GM19455 (cell line): ENCODE results near the gene LRRC9.
"Not testable (repeated sequence)": the region's sequence is repeated elsewhere in the genome, so short reads cannot be mapped to it uniquely, and the experiment has no call there.

Experiments used
- ATAC-seq: cut with Tn5 transposase; IDR thresholded peaks from one replicate; pipeline ENCODE4 v1.9.1; 2021; ENCODE audit not compliant: unreplicated experiment

LRRC9 gene

DNA sequence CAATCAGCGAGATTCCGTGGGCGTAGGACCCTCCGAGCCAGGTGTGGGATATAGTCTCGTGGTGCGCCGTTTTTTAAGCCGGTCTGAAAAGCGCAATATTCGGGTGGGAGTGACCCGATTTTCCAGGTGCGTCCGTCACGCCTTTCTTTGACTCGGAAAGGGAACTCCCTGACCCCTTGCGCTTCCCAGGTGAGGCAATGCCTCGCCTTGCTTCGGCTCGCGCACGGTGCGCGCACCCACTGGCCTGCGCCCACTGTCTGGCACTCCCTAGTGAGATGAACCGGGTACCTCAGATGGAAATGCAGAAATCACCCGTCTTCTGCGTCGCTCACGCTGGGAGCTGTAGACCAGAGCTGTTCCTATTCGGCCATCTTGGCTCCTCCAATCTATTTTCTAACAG is 32.2 kb downstream of the LRRC9 start:
- ATAC-seq: not testable (repeated sequence)

DNA sequence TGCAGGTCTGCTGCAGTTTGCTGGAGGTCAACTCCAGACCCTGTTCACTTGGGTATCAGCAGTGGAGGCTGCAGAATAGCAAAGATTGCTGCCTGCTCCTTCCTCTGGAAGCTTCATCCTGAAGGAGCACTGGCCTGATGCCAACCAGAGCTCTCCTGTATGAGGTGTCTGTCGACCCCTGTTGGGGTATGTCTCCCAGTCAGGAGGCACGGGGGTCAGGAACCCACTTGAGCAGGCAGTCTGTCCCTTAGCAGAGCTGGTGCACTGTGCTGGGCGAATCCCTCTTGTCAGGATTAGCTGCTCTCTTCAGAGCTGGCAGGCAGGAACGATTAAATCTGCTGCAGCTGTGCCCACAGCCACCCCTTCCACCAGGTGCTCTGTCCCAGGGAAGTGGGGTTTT is 37.9 kb downstream of the LRRC9 start:
- not testable (repeated sequence) for ATAC-seq

DNA sequence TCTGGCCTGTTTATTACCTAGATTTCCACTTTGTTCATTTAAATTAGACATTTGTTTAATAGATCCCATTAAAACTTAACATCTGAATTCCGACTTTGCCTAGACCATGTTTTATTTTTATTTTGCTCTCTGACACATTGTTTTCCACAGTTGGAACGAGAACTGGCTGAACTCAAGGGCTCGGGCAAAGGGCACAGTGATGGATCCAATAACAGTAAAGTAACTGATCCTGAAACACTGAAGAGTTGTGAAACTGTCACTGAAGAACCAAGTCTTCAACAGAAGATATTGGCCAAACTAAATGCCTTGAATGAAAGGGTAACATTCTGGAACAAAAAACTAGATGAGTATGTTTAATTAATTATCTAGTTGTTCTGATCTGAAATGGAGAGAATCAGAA is 39.7 kb downstream of the LRRC9 start:
- ATAC-seq: no peak

DNA sequence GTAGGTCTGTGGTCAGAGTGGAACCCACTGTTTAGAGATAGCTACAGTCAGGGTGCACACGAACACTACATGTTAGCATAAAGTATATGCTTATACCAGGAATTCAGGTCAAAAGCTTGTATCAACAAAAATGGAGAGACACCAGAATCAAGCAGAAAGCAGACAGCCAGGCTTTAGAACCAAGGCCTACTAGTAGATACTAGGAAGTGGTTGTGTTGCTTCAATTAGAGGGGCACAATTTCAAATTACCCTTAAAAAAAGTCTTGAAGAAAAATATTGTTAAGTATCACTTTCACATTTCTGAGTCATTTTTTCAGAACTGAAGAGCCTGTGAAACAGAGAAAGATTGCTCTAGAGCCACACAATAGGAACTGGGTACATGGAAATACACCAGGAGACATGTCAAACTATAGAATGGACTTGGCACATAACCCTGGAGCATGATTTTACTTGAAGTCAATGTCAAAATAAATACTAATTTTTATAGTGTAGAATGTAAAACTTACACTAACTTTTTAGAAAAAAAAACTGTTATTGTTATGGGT is 41.6 kb downstream of the LRRC9 start:
- ATAC-seq: no peak

DNA sequence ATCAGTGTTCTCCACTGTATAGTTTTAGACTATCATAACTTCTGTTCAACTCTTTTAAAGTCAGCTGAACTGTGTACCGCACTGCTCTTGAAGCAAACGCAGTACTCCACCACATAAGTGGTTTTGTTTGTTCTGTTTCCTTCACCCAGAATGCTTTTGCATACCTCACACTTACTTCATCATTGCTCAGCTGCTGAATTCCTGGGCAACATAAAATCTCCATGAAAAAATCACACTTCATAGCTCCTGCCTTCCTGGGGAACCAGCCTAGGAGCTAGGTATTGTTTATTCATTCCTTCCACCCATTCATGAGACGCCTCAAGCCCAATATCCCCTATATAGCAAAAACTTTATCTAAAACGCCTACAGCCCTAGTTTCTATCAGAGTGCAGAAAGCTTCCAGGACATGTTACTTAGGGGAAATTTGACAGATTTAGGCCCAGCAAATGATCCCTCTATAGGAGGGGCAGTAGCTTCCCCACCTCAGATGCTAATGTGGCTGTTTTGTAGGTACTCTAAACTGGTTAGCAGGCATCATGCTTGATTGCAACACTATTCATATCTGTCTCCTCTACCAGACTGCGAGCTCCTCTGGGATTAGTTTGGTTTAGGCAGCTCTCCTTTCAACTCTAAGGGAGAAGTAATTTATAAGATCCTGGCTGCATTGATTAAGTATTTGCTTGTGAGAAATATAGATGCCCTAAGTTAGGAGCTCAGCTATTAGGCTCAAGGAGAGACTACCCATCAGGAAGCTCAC is 44.5 kb downstream of the LRRC9 start:
- ATAC-seq: peak; percentile 30

DNA sequence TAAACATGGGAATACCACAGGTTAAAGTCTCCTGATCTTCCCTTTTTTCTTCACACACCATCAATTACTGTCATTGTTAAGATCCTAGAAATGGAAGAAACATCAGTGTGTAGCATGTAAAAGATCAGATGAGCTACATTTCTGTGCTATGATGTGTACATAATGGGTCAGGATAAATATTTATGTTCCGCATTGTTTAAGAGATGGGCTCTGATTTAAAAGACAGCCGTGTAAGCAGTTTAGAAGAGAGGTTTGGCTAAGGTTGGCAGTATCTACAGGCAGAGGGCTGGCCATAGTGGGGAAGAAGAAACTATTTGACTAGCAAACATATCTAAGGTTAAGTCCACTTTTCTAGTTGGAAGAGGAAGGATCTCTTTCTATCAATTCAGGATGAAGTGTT is 49.4 kb downstream of the LRRC9 start:
- ATAC-seq: no peak

DNA sequence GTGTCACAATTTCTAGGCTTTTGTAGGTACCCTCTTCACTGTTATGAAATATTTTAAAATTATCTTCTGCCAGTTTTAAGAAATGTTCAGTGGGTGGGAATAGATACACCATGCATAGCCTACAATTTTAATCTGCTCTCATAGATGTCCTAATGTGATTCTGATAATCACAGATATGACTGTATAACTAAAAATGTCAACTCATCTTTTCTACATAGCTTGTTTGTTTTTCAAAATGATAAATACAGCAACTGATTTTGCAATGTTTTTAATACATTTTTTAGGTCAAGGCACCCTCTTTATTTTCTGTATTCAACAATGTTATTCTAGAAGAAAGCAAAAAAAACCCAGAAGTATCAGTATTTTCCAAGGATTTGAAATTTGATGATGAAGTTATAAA is 61.6 kb downstream of the LRRC9 start:
- ATAC-seq: no peak

DNA sequence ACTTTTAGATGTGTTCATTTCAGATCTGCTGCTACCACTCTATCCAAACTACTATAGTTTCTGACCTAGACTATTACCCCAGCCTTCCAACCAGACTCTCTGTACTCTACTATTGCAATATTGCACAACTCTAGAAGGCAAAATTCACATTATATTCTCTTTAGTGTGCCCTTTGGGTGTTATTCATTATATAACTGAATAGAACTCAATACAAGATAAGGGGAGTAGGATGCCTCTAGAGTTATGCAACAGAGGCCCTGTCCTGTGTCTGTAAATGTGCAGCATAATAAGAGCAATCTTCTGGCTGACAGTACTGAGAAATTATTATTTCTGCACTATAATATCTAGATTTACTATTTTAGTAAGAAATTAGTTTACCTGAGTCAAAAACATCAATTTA is 63.1 kb downstream of the LRRC9 start:
- no peak for ATAC-seq

DNA sequence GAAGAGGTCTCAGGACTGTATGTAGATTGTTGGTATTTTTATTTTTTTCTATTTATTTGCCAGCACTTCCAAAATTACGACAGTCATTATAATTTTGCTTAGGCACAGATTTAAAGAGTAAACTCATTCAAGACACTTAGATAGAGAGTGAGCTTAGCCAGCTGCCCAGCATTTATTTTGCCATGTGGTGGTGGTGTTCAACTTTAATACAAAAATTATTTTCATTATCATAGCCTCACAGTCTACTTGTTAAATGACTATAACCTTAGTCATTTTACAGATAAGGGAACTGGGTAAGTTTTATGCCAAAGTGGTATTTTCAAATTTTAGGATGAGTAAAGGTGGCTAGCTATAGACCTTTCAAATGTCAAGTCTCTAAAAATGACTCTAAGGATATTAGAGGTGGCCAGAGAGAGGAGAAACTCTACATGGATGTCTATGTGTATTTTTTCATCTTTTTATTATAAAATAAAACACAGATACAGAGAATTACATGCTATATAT is 66.7 kb downstream of the LRRC9 start:
- no peak for ATAC-seq

DNA sequence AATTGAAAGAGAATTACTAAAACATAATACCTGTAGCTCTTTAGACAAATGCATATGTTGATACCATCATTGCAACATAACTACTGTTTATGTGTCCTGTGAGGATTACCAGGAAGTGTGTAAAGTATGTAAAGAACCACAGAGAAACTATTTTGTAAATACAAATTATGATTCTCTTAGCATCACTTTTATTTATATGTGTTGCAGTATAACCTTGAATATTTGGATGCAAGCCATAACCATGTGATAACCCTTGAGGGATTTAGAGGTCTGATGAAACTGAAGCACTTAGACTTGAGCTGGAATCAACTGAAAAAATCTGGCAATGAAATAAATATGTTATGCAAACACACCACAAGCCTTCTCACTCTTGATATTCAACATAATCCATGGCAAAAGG is 77.5 kb downstream of the LRRC9 start:
- no peak for ATAC-seq

DNA sequence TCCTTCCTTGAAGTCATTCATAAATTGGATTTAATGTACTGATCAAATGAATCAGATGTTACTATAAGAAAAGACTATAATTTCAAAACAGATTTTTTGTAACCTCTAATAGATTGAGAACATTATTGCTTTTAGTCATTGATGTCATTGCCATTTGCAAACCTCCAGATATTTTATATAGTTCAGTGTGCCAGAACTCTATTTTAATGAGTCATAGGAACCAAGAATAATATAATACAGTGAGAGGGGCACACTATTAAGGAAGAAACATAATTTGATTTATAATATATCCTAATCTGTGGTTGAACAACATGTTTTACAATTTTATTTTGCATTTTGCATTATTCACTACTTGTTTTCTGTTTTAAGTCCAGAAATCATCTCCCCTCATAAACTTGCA is 78.0 kb downstream of the LRRC9 start:
- no peak for ATAC-seq

DNA sequence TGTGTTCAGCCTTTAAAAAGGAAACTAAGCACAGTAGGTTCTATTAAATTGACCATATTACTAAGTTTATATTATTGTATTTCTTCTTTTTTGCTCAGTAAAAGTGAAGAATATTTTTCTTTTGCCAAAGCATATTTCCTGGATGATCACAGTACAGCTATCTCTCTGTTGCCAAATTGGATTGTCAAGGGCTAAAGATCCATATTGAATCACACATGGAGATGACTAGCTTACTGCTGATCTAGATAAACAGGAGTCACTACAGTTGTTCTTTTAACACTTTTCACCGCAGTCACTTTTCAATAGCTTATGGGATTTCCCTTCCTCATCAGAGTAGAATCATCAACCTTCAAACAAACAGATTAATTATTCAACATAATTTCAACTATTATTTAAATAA is 78.6 kb downstream of the LRRC9 start:
- ATAC-seq: no peak

DNA sequence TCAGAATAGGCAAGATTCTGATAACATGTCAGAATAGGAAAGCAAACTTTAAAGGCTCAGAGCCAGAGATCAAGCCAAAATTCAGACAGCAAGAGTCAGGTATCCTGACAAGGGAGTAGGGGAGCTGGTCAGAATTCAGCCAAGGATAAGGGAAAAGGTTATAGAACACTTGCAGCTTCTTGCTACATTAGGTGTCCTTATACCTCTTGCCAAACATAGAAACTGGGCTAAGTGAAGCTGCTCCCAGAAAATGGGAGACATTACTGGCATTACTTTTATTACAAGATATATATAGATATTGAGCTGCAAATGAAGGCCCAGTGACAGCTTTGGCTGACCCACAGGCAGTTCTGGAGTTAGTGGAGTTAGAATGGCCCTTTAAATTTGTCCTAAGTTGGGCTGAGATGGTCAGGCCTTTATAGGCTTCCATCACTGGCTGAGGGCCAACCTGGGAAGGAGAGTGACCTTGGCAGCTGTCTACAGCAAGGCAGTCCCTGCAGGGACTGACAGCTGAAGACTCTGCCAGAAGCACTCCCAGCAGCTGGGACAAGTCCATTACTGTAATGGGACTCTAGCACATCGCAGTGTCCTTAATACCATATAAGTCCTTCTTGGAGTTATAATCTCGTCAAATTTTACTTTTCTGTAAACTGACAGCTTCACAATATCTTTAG is 83.0 kb downstream of the LRRC9 start:
- ATAC-seq: no peak

DNA sequence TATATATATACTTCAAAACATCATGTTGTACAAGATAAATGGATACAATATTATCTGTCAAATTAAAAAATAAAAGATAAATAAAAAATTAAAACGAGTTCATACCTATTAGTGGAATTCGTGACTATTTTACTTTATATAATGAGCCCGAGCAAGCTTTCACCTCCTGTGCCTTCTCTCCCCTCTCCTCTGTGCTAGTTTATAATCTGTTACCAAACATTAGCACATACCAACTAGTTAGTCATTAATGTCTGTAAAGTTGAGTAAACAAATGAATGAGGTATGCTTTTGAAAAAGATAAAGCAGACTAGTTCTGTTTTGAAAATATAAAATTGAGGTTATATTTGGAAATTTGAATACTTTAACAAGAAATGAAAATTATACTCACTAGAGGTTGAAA is 84.0 kb downstream of the LRRC9 start:
- ATAC-seq: no peak

DNA sequence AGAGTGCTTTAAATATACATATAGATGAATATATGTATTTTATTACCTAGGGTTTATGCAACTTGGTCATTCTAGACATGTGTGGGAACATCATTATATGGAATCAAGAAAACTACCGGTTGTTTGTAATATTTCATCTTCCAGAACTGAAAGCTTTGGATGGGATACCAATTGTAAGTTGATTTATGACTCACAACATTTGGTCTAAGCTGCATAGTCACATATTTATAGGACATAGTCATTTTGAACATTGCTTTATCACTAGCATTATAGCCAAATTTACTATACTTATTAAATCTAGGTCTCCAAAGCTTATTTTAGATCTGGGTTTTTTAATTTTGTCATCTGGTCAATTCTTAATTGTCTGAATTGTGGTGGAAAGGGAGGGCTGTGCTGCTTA is 88.1 kb downstream of the LRRC9 start:
- no peak for ATAC-seq

DNA sequence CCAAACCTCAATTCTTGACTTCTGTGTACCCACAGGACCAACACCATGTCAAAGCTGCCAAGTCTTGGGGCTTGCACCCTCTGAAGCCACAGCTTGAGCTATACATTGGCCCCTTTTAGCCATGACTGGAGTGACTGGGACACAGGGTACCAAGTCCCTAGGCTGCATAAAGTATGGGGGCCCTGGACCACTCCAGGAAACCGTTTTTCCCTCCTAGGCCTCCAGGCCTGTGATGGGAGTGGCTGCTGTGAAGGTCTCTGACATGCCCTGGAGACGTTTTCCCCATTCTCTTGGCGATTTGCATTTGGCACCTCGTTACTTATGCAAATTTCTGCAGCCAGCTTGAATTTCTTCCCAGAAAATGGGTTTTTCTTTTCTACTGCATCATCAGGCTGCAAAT is 90.3 kb downstream of the LRRC9 start:
- not testable (repeated sequence) for ATAC-seq

DNA sequence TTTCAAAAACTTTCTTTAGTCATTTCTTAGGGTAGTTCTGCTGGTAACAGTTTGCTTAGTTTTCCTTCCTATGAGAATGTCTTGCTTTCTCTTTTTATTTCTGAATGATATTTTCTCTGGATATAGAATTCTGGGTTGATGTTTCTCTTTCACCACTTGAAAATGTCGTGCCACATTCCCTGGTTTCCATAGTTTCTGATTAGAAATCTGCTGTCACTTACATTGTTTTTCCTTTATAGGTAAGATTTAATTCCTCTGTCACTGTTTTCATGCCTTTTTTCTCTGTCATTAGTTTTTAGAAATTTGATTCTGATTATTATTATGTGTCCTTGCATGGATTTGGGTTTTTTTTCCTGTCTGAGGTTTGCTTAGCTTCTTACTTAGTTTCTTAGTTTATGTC is 94.5 kb downstream of the LRRC9 start:
- ATAC-seq: no peak

DNA sequence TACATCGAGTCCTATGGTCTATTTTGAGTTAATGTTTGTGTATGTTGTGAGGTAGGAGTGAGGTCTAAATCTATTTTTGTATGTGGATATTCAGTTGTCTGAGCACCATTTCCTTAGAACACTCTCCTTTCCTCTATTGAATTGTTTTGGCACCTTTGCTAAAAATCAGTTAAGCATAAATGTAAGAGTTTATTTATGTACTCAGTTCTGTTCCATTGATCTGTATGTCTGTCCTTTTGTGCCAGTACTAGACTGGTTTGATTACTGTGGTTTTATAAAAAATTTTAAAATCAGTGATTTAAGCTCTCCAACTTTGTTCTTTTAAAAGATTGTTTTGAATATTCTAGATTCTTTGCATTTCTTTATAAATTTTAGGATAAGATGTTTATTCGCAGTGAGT is 101.7 kb downstream of the LRRC9 start:
- ATAC-seq: no peak

DNA sequence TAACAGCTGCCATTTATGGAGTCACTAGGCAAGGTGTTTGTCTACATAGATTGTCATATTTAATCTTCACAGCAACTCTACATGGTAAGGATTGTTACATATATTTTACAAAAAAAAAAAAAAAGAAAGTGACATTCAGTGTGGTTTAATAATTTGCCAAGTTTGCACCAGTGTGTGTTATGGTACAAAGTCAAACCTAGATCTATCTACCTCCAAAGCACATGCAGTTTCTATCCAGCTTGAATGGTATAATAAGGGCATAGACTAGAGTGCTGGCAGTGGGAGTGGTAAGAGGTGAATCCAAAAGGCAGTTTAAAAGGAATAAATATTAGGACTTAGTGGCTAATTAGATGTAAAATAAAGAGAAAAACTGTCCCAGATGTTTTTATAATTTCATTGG is 105.6 kb downstream of the LRRC9 start:
- no peak for ATAC-seq

DNA sequence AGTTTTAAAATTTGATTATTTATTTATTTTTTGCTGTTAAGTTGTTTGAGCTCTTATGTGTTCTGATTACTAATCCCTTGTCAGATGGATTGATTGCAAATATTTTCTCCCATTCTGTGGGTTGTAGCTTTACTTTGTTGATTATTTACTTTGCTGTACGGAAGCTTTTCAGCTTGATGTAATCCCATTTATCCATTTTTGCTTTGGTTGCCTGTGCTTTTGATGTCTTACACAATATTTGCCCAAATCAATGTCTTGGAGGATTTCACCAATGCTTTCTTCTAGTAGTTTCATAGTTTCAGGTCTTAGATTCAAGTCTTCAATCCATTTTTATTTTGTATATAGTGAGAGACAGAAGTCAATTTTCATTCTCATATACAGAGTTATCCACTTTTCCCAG is 115.2 kb downstream of the LRRC9 start:
- ATAC-seq: no peak

DNA sequence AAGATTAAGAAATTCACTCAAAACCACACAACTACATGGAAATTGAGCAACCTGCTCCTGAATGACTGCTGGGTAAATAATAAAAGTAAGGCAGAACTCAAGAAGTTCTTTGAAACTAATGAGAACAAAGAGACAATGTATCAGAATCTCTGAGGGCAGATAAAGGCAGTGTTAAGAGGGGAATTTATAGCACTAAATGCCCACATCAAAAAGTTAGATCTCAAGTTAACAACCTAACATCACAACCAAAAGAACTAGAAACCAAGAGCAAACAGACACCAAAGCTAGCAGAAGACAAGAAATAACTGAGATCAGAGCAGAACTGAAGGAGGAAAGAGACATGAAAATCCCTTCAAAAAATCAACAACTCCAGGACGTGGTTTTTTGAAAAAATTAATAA is 128.0 kb downstream of the LRRC9 start:
- not testable (repeated sequence) for ATAC-seq

DNA sequence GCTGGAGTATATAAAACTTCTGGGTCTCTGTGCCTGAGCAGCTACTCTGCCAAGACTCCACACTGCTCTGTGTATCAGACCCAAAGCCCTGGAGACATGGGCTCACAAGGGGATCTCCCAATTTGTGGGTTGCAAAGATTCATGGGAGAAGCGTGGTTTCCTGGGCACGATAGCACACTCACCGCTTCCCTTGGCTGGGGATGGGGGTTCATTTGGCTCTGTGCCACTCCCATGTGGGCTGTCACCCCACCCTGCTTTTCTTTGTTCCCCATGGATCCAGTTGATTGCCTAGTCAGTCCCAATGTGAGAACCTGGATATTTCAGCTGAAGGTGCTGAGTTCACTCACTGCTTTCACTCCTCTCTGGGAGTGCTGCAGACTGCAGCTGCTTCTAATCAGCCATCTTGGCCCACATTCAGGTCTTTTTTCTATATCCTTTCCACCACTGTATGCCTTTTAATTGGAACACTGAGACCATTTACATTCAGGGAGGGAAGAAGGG is 131.8 kb downstream of the LRRC9 start:
- no peak for ATAC-seq
